H1 (cell line): Measurements from ENCODE around the gene PIAS2. TPM values are rescaled to one million over a fixed set of nuclear protein-coding genes. Genes with fewer than 3 reads are reported as not detected.

Source experiments
- CTCF ChIA-PET: fragments of 300-600 bp; sonication (Branson Sonifier 250); formaldehyde crosslinking; loops from one replicate; lab custom pipeline; 2021; ENCODE audit not compliant: partially characterized antibody; lab: Charles Lee
- POLR2A ChIA-PET: fragments of 300-600 bp; sonication (Branson Sonifier 250); formaldehyde crosslinking; loops from one replicate; lab custom pipeline; 2021; ENCODE audit warnings: inconsistent platforms; ENCODE audit not compliant: partially characterized antibody; lab: Charles Lee
- DNase-seq, 2 experiments: peaks; one replicate each; pipeline versions ENCODE4 v3.0.0 to v3.0.0-alpha.2; 2010 to 2022; ENCODE audit warnings: low spot score in 2 of 2, low read depth in 1 of 2, mixed read lengths in 1 of 2
- FAIRE-seq: peaks from 2 replicates; lab custom pipeline; 2011; peaks lifted over from hg19 to GRCh38; lab: Jason Lieb, UNC
- H2AFZ ChIP-seq: 2 replicates; pipeline ENCODE4 v1.8.1; 2012; ENCODE audit warnings: low read length, inconsistent platforms
- H2AK5ac ChIP-seq: 2 replicates; pipeline ENCODE4 v1.6.1; 2013; ENCODE audit warnings: low read depth, low read length
- H2BK120ac ChIP-seq: replicated peaks from 2 replicates; pipeline ENCODE3; 2013; ENCODE audit warnings: low read depth, low read length, inconsistent platforms
- H2BK12ac ChIP-seq: 2 replicates; pipeline ENCODE4 v1.6.1; 2013; ENCODE audit warnings: low read depth, low read length
- H2BK15ac ChIP-seq: 2 replicates; pipeline ENCODE4 v1.6.1; 2013; ENCODE audit warnings: low read length
- H2BK20ac ChIP-seq: 2 replicates; pipeline ENCODE4 v1.6.1; 2013; ENCODE audit warnings: low read length
- H2BK5ac ChIP-seq: 2 replicates; pipeline ENCODE4 v1.6.1; 2013; ENCODE audit warnings: low read depth, low read length
- H3K14ac ChIP-seq: 2 replicates; pipeline ENCODE4 v1.6.1; 2013; ENCODE audit warnings: inconsistent platforms; ENCODE audit not compliant: insufficient read length
- H3K18ac ChIP-seq: 2 replicates; pipeline ENCODE4 v1.6.1; 2013; ENCODE audit warnings: low read length; ENCODE audit errors: extremely low read depth
- H3K23ac ChIP-seq: 2 replicates; pipeline ENCODE4 v1.6.1; 2013; ENCODE audit warnings: inconsistent platforms; ENCODE audit not compliant: insufficient read length
- H3K23me2 ChIP-seq: 2 replicates; pipeline ENCODE4 v1.6.1; 2013; ENCODE audit warnings: low read depth, low read length
- H3K27ac ChIP-seq: 2 replicates; pipeline ENCODE4 v1.6.1; 2011; ENCODE audit warnings: low read depth, low read length, inconsistent platforms
- H3K27me3 ChIP-seq, 4 experiments: replicated peaks in 1 of 4; 1 replicate in 1 of 4; 2 replicates in 3 of 4; pipeline versions ENCODE4 v1.6.1 to v1.8.1; 2011 to 2013; ENCODE audit warnings: low read length in 3 of 4, mild to moderate bottlenecking in 3 of 4, inconsistent platforms in 2 of 4, mixed read lengths in 2 of 4, moderate library complexity in 1 of 4; ENCODE audit not compliant: control insufficient read depth in 3 of 4, insufficient read depth in 3 of 4; ENCODE audit errors: extremely low read depth in 1 of 4
- H3K36me3 ChIP-seq, 4 experiments: 2 replicates each; pipeline versions ENCODE4 v1.6.1 to v1.8.1; 2011 to 2013; ENCODE audit warnings: mild to moderate bottlenecking in 4 of 4, low read length in 3 of 4, moderate library complexity in 2 of 4, control low read depth in 1 of 4, inconsistent platforms in 1 of 4; ENCODE audit not compliant: insufficient read depth in 4 of 4, control insufficient read depth in 2 of 4
- H3K4ac ChIP-seq: replicated peaks from 2 replicates; pipeline ENCODE3; 2013; ENCODE audit warnings: low read length, low read depth, mixed read lengths, inconsistent platforms; ENCODE audit not compliant: insufficient read length
- H3K4me1 ChIP-seq, 4 experiments: replicated peaks in 1 of 4; 1 replicate in 1 of 4; 2 replicates in 3 of 4; pipeline versions ENCODE4 v1.6.1 to v1.8.1; 2011 to 2013; ENCODE audit warnings: low read length in 3 of 4, inconsistent platforms in 2 of 4, mixed read lengths in 1 of 4; ENCODE audit not compliant: insufficient read depth in 4 of 4, control insufficient read depth in 3 of 4
- H3K4me2 ChIP-seq, 2 experiments: 2 replicates each; pipeline versions ENCODE4 v1.6.1 to v1.8.1; 2011 to 2013; ENCODE audit warnings: low read depth in 2 of 2, low read length in 2 of 2, control low read depth in 1 of 2, inconsistent platforms in 1 of 2, mild to moderate bottlenecking in 1 of 2; ENCODE audit not compliant: insufficient read depth in 1 of 2
- H3K4me3 ChIP-seq, 4 experiments: fragments of 200-600, 300-600 bp in 1 of 4; sonication (generic), shearing (Covaris generic), sonication (Bioruptor Twin) in 1 of 4; 2 replicates each; pipeline versions ENCODE4 v1.5.1 to v1.8.1; 2011 to 2016; ENCODE audit warnings: low read length in 4 of 4, low read depth in 3 of 4, control low read depth in 2 of 4, inconsistent platforms in 2 of 4, mild to moderate bottlenecking in 2 of 4, mixed read lengths in 1 of 4, moderate library complexity in 1 of 4; ENCODE audit not compliant: insufficient read depth in 2 of 4; ENCODE audit errors: extremely low read depth in 1 of 4
- H3K56ac ChIP-seq: replicated peaks from 2 replicates; pipeline ENCODE3; 2013; ENCODE audit warnings: low read depth, mild to moderate bottlenecking, mixed read lengths, low read length, inconsistent platforms; ENCODE audit not compliant: insufficient read length
- H3K79me1 ChIP-seq: 2 replicates; pipeline ENCODE4 v1.6.1; 2013; ENCODE audit warnings: low read depth, low read length, control low read depth
- H3K79me2 ChIP-seq, 2 experiments: 2 replicates each; pipeline versions ENCODE4 v1.6.1 to v1.8.1; 2012 to 2013; ENCODE audit warnings: low read length in 2 of 2, mild to moderate bottlenecking in 2 of 2, inconsistent platforms in 1 of 2; ENCODE audit not compliant: insufficient read depth in 2 of 2, control insufficient read depth in 1 of 2
- H3K9ac ChIP-seq, 4 experiments: replicated peaks in 1 of 4; 1 replicate in 1 of 4; 2 replicates in 3 of 4; pipeline versions ENCODE4 v1.6.1 to v1.8.1; 2011 to 2013; ENCODE audit warnings: low read depth in 3 of 4, low read length in 3 of 4, control low read depth in 2 of 4, mild to moderate bottlenecking in 2 of 4, moderate library complexity in 2 of 4, inconsistent platforms in 1 of 4; ENCODE audit errors: extremely low read depth in 1 of 4
- H3K9me3 ChIP-seq, 2 experiments: 2 replicates each; pipeline versions ENCODE4 v1.6.1 to v1.8.1; 2012 to 2013; ENCODE audit warnings: mild to moderate bottlenecking in 2 of 2, moderate library complexity in 2 of 2, control low read depth in 1 of 2, inconsistent platforms in 1 of 2, low read depth in 1 of 2, low read length in 1 of 2, mixed read lengths in 1 of 2; ENCODE audit not compliant: insufficient read depth in 2 of 2
- H4K20me1 ChIP-seq, 2 experiments: replicated peaks in 1 of 2; 2 replicates each; pipeline versions ENCODE3 to v1.8.1; 2011 to 2013; ENCODE audit warnings: inconsistent platforms in 2 of 2, low read length in 2 of 2, mild to moderate bottlenecking in 1 of 2; ENCODE audit not compliant: insufficient read depth in 2 of 2, control insufficient read depth in 1 of 2
- H4K5ac ChIP-seq: 2 replicates; pipeline ENCODE4 v1.6.1; 2013; ENCODE audit warnings: low read length, low read depth, mixed read lengths, inconsistent platforms; ENCODE audit not compliant: insufficient read length
- H4K8ac ChIP-seq: 2 replicates; pipeline ENCODE4 v1.8.0; 2013; ENCODE audit warnings: mild to moderate bottlenecking, moderate library complexity, low read length, inconsistent platforms; ENCODE audit not compliant: insufficient read depth; ENCODE audit errors: extremely low read depth
- H4K91ac ChIP-seq: replicated peaks from 2 replicates; pipeline ENCODE3; 2013; ENCODE audit warnings: low read length, mixed read lengths, inconsistent platforms; ENCODE audit not compliant: insufficient read length
- BCL11A ChIP-seq, 2 experiments: IDR thresholded peaks; one replicate each; pipeline ENCODE4 v1.6.1; 2011; ENCODE audit warnings: low read depth in 2 of 2, low read length in 2 of 2, mild to moderate bottlenecking in 2 of 2
- FOSL1 ChIP-seq: IDR thresholded peaks from 2 replicates; pipeline ENCODE4 v1.6.1; 2011; ENCODE audit warnings: mild to moderate bottlenecking, low read depth, low read length, moderate library complexity; ENCODE audit not compliant: insufficient read depth
- GABPA ChIP-seq: IDR thresholded peaks from 2 replicates; pipeline ENCODE4 v1.6.1; 2011; ENCODE audit warnings: mild to moderate bottlenecking, low read length, moderate library complexity, borderline replicate concordance; ENCODE audit not compliant: insufficient read depth
- HDAC6 ChIP-seq: IDR thresholded peaks from one replicate; pipeline ENCODE4 v1.7.1; 2012; ENCODE audit warnings: low read depth, mild to moderate bottlenecking, inconsistent platforms, low read length, moderate library complexity
- KDM5A ChIP-seq: fragments of 200-600 bp; IDR thresholded peaks from 2 replicates; pipeline ENCODE4 v1.7.1; 2012; ENCODE audit warnings: mild to moderate bottlenecking, low read length, inconsistent platforms, mixed read lengths
- NANOG ChIP-seq: IDR thresholded peaks from 2 replicates; pipeline ENCODE4 v1.6.1; 2011; ENCODE audit warnings: low read length, low read depth, mild to moderate bottlenecking, inconsistent platforms; ENCODE audit not compliant: insufficient read depth, poor library complexity, severe bottlenecking
- RBBP5 ChIP-seq: IDR thresholded peaks from 2 replicates; pipeline ENCODE4 v1.7.1; 2012; ENCODE audit warnings: low read depth, mild to moderate bottlenecking, inconsistent platforms, low read length, moderate library complexity, borderline replicate concordance
- SAP30 ChIP-seq: fragments of 300-600 bp; sonication (generic); IDR thresholded peaks from 2 replicates; pipeline ENCODE4 v1.7.1; 2012; ENCODE audit warnings: low read length, moderate library complexity, mild to moderate bottlenecking, inconsistent platforms; ENCODE audit not compliant: insufficient read depth, insufficient replicate concordance
- SIN3A ChIP-seq, 2 experiments: IDR thresholded peaks in 1 of 2; conservative IDR thresholded peaks in 1 of 2; 2 replicates each; pipeline ENCODE4 v1.6.1; 2011 to 2012; ENCODE audit warnings: low read length in 2 of 2, improper control_type of control experiment in 1 of 2, low read depth in 1 of 2, mild to moderate bottlenecking in 1 of 2
- SRF ChIP-seq: IDR thresholded peaks from 2 replicates; pipeline ENCODE4 v1.6.1; 2011; ENCODE audit warnings: mild to moderate bottlenecking, low read depth, low read length, moderate library complexity
- TAF7 ChIP-seq: optimal IDR thresholded peaks from 2 replicates; pipeline ENCODE3; 2011; ENCODE audit warnings: low read depth, mild to moderate bottlenecking, inconsistent platforms, low read length, moderate library complexity, borderline replicate concordance
- TBP ChIP-seq: IDR thresholded peaks from 2 replicates; pipeline ENCODE4 v1.6.1; 2011; ENCODE audit warnings: low read depth, low read length, improper control_type of control experiment
- WGBS, 2 experiments: shearing (Covaris generic) in 1 of 2; methylation state at CpG; one replicate each; pipeline versions ENCODE4 v1.1.6 to v1.1.7; 2013 to 2015; ENCODE audit warnings: low lambda C conversion rate in 2 of 2, mixed read lengths in 2 of 2, inconsistent platforms in 1 of 2, low coverage in 1 of 2, missing lambda C conversion rate in 1 of 2; ENCODE audit not compliant: insufficient replicate concordance in 2 of 2, insufficient coverage in 1 of 2, insufficient read length in 1 of 2; ENCODE audit errors: extremely low coverage in 1 of 2, missing lambda C conversion rate in 1 of 2; 5-methylcytosine and 5-hydroxymethylcytosine counted together
- polyA plus RNA-seq, 7 experiments: library from polyadenylated mRNA; depleted of rRNA in 3 of 7; stranded (reverse) in 5 of 7; unstranded in 2 of 7; fragments of >200 nt in 5 of 7; fragments of 200-250 nt in 2 of 7; gene quantifications; 1 replicate in 5 of 7; 2 replicates in 1 of 7; 4 replicates in 1 of 7; pipeline versions ENCODE4 v1.2.1 to v1.2.3, GENCODE V29; 2011 to 2013; ENCODE audit warnings: missing spikeins in 2 of 7, mixed read lengths in 2 of 7
- total RNA-seq: library from RNA; stranded (reverse); fragmentation: NEBNext Ultra II Directional; extraction: Animal tissue kit (Norgen Biotek cat#: 25700); gene quantifications from 2 replicates; pipeline ENCODE4 v1.2.1, GENCODE V29; 2021
- TF ChIP-seq, protein P1 (sequence below): IDR thresholded peaks from 2 replicates; pipeline ENCODE4 v1.6.1; 2011; ENCODE audit warnings: low read depth, mild to moderate bottlenecking, low read length; ENCODE audit not compliant: insufficient read depth

PIAS2 gene
- total and polyA plus RNA-seq, 2 of the 8 experiments (the other 6 are each of a cell fraction or from before 2014, with no cell fraction given): 20.1 to 53.9 TPM

DNA sequence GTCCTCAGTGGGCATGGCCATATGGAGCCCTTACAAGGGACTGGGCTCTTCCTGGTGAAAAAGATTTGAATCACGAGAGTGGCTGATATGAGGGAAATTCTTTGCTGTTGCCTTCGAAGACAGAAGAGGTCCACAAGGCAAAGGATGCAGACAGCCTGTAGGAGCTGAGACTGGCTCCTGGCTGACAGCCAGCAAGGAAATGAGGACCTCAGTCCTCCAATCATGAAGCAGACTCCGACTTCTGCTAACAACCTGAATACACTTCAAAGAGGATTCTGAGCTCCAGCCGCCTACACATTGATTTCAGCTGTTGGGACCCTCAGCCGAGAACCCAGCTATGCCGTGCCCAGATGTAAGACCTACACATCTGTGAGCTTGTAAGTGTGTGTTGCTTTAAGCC is 157.4 kb downstream of the PIAS2 start:
- no peak overlapping the region for H2BK5ac ChIP-seq
- FAIRE-seq (no peak), DNase-seq (no peak)
- H2AFZ ChIP-seq: no peak overlapping the region
- H3K9ac ChIP-seq: no peak overlapping the region
- no peak overlapping the region for H3K27ac ChIP-seq
- H4K91ac ChIP-seq: no peak overlapping the region
- H3K79me1 ChIP-seq: no peaks in the 10 kb centered on the region
- no peaks in the 10 kb centered on the region for H3K79me2 ChIP-seq
- H3K9me3 ChIP-seq: no peaks in the 10 kb centered on the region
- TF ChIP-seq SRF: no peak
- TF ChIP-seq, protein P1, sequence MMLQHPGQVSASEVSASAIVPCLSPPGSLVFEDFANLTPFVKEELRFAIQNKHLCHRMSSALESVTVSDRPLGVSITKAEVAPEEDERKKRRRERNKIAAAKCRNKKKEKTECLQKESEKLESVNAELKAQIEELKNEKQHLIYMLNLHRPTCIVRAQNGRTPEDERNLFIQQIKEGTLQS: no peak
- no peak for TF ChIP-seq SAP30
- no peak for TF ChIP-seq GABPA
- no peak for TF ChIP-seq FOSL1
- no peak for TF ChIP-seq TBP
- no peak for TF ChIP-seq HDAC6
- TF ChIP-seq NANOG: no peak
- no peak for TF ChIP-seq KDM5A
- TF ChIP-seq BCL11A (IDR thresholded peaks at IDR 0.05; ENCODE audit: low read depth in 2 of 2, low read length in 2 of 2): no peak
- no peak for TF ChIP-seq RBBP5
- TF ChIP-seq TAF7: no peak
- no peak for TF ChIP-seq SIN3A (conservative IDR thresholded peaks at IDR 0.05 in 1 of 2, IDR thresholded peaks at IDR 0.05 in 1 of 2; ENCODE audit: low read depth in 1 of 2, low read length in 2 of 2)
- CTCF ChIA-PET: interaction anchor here (0.7 to 1.3 kb wide), 2 partner anchors 8 to 102 kb away, joined by 3 read pairs; no protein-coding TSS in a partner anchor
- H3K14ac ChIP-seq: no peak overlapping the region
- no peak overlapping the region for H3K4ac ChIP-seq
- 93% methylated on average over 6 of the region's 6 CpGs; no CpG with 5 or more reads in 1 of the 2 experiments for WGBS, 2 experiments
- no peak overlapping the region for H3K56ac ChIP-seq
- no peak overlapping the region for H4K5ac ChIP-seq
- no peak overlapping the region for H2BK20ac ChIP-seq
- H2BK12ac ChIP-seq: no peak overlapping the region
- H4K20me1 ChIP-seq: no peaks in the 10 kb centered on the region
- no peak overlapping the region for H3K4me2 ChIP-seq
- H3K18ac ChIP-seq: no peak overlapping the region
- H3K27me3 ChIP-seq: peaks cover 17 to 54% (median 40%) of the 10 kb centered on the region in 4 experiments
- no peak overlapping the region for H2BK120ac ChIP-seq
- no peak overlapping the region for H3K23ac ChIP-seq
- no peak overlapping the region for H2AK5ac ChIP-seq
- H4K8ac ChIP-seq: no peak overlapping the region
- POLR2A ChIA-PET: no interaction called here
- H3K4me3 ChIP-seq: no peak overlapping the region
- no peak overlapping the region for H2BK15ac ChIP-seq
- H3K23me2 ChIP-seq: peaks cover 10% of the 10 kb centered on the region; the same call in 1 of the 2 replicates
- no peaks in the 10 kb centered on the region for H3K36me3 ChIP-seq
- H3K4me1 ChIP-seq: peaks cover 0 to 12% (median 7%) of the 10 kb centered on the region in 4 experiments; a peak in 4 of 7 replicates
